Stimulated activated CD4-positive, alpha-beta T cell treated with anti-CD3 and anti-CD28 coated beads, Interleukin-15, amount 100 ng/mL, for 48 hours (primary cell): Measurements from ENCODE around the gene EIF3K.

Source experiments
- DNase-seq, 2 donors: peaks; one replicate each; pipeline ENCODE4 v3.0.0-alpha.2; 2020; ENCODE audit warnings: low read depth in 2 of 2

The EIF3K gene

DNA sequence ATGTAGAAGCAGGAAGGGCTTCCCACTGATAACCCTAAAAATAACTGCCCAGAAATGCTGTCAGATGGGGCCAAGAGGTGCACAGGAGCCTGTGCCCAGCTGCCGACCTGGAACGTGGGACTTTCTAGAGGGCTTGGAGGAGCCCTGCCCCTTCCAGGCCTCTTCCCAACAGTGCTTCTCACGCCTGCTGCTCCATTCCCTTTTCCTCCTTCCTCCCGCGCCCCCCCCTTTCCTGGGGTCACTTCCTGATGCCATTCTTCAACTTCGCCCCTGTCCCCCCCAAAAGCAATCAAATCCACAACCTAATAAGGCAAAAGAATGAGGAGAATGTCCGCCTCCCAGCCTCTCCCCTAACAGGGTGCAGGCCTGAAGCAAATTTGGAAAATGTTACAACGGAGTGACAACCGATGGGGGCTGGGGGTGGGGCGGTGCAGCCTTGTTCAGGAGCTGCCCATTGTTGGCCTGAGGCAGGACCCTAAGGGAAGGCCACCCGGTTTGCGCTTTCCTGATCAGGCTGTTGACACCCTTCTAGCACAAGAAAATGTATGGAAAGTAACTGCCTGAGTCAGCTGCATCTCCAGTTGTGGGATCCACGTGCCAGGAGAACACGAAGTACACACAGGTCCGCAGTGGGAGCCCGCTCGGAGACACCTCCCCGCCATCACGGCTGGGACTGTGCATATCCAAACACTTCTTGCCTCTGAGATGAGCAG lies 47.1 kb downstream of the EIF3K start:
- no peak for DNase-seq

DNA sequence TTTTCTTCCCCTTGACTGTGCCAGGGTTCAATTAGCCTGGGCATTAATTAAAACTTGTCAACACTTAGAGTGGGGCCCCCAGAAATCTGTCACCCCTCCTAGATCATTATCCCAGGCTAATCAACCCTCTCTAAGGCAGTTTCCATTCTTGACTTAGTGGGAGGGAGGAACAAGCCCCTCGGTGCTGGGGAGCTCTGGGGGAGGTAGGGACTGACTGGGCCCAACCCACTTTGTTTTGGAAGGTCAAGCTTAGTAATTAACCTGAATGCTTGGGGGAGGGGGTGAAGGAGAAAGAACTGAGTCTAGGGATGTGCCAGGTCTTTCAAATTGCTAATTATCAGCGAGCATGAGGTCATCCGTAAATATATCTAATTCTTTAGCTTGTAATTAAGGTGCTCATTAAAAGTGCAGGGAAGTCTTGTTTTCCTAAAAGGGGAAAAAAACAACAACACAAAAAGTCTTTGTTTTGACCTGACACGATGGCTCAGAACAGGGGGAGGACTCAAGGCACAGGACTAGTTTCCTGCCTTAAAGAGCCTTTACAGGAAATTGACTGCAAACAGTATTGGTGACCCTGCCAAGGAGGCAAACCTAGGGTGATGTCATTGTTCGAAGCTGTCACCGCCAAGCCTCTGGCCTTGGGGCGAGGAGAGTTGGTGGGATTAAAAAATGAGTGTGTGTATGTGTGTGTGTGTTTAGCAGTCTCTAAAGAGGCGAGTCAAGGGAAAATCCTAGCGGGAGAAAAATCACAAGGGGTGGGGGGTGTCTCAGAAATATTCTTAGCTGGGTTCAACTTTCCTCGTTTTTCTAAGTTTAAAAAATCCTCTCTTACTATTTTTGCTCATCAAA lies 47.9 kb downstream of the EIF3K start:
- no peak for DNase-seq

DNA sequence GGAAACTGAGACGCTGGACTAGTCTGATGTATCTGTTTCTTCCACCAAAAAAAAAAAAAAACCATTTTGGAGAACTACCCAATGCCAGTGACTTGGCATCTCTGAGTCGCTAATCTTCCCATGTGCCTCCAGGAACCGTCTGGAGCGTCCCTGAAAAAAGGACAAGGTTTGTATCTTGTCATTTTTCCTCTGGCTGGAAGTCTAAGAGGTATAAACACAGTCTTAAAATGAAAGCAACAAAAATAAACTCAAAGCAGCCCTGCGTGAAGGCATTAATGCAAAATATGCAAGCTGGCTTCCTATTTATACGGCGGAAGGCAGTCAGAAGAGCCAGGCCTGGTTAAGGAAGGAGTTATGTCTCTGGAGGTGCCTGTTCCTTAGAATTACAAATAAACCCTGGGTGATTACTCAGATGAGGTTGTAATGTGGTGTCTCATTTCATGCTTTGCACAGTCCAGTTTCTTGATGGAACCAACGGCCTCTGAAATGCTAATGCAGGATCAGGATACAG lies 48.7 kb downstream of the EIF3K start:
- no peak for DNase-seq

DNA sequence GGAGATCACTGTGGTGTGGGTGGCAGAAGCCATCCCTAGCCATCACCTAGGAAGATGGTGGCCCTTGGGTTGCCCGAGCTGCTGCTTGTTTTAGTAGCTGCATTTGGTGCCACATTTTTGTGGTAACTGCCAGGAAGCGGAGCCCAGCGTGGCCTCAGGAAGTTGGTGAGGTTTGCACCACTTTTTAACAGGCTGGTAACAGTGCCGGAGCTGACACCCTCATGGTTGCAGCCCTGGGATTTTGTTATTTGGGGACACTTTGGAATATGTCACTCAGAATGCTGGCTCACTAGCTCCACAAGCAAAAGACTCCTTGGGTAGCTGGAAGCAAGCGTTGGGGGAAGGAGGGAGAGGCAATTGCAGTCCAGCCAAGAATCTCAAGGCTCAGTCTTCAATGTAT lies 50.6 kb downstream of the EIF3K start:
- DNase-seq = no peak

DNA sequence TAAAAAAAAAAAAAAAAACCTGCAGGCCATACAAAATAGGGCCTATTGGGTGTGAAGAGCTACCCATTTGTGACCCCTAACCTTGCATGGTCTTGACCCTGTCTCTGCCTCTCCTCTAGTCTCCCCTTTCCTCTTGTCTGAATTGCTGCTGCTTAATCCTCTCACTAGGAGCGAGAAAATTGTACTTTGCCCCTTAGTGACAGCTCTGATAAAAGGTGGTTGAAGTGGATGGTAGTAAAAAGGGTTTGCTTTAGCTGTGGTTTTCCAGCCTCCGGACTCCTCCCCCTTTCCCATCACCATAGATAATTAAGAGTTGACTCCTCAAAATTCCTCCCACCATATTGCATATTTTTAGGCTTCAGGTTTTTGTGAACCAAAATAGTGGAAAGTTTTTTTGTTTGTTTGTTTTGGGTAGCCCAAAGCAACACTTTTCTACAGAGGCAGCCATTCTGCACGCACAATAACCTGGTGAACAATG lies 52.0 kb downstream of the EIF3K start:
- DNase-seq = no peak

DNA sequence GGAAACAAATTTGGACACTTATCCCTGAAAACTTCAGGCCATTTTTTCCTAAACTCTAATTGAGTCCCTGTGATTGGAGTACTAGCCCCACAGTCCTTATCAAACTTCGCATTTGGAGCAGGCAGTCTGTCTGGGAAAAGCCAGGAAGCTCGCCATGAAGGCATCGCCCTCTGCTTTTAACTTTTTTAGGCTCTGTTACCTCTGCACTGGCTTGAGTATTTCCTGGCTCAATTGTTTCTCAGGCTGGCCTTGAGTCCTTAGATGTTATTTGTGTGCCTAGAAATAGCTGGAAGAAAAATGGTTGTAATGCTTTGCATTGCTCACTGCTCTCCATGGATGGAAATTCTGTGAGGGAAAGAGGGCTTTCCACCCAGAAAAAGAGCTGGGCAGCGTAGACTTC lies 52.7 kb downstream of the EIF3K start:
- DNase-seq = no peak

DNA sequence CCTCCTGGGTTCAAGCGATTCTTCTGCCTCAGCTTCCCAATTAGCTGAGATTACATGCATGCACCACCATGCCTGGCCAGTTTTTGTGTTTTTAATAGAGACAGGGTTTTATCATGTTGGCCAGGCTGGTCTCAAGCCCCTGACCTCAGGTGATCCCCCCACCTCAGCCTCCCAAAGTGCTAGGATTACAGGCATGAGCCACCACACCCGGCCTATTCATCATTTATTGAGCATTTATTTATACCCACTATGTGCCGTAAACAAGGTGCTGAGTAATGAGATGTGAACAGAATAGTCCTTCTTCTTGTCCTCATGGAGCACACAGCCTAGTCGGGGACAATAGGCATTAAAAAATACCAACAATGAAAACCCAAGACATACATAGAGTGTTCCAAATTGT lies 54.0 kb downstream of the EIF3K start:
- DNase-seq = no peak

DNA sequence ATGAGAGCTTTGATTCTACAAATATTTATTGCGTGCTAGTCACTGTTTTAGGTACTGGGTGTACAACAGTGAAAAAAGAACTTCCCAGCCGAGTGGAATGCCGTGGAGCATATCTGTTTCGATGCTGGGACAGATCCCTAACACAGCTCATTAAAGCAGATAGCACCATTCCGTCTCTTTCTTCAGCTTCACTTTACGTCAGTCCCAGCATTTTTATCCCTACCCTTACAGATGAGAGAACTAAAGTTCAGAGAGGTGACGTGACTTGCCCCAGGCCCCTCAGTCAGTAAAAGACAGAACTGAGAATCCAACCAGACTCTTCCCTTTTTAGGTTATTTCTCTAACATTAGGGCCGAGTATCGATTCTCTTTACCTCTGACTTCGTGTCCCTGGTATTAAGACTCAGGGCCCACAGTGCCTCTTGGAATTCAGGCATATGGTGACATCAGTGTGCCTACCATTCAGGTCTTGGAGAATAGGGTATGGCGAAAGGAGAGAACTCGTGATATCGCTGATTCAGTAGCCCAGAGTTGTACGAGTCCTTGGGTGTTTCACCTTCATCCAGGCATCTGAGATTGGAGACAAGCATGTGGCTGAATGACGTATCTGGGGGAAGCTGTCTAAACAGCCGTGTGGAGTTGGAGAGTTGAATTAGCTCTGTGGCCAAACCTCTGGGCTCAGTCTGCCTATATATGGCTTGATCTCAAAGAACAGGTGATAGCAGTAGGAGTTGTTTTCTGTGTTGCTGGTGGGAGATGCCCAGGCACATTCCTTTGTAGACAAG lies 55.6 kb downstream of the EIF3K start:
- DNase-seq = no peak

DNA sequence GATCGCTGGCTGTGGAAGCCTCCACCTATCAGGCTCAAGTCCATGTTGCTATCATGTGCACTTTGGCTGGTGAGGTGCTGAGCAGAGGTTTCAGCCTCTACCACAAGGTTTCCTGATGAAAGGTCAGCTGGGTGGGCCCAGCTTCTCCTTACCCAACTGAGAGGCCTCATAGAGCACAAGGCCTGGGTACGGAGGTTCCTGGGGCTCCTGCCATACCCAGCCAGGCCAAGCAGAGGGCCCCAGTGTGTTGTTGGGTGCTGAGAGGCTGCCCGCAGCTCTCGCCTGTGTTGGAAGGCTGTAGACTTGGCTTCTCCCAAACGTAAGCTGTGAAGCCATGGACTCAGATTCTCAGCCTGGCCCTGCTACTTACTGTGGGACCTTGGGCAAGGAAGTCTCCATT lies 56.6 kb downstream of the EIF3K start:
- no peak for DNase-seq

DNA sequence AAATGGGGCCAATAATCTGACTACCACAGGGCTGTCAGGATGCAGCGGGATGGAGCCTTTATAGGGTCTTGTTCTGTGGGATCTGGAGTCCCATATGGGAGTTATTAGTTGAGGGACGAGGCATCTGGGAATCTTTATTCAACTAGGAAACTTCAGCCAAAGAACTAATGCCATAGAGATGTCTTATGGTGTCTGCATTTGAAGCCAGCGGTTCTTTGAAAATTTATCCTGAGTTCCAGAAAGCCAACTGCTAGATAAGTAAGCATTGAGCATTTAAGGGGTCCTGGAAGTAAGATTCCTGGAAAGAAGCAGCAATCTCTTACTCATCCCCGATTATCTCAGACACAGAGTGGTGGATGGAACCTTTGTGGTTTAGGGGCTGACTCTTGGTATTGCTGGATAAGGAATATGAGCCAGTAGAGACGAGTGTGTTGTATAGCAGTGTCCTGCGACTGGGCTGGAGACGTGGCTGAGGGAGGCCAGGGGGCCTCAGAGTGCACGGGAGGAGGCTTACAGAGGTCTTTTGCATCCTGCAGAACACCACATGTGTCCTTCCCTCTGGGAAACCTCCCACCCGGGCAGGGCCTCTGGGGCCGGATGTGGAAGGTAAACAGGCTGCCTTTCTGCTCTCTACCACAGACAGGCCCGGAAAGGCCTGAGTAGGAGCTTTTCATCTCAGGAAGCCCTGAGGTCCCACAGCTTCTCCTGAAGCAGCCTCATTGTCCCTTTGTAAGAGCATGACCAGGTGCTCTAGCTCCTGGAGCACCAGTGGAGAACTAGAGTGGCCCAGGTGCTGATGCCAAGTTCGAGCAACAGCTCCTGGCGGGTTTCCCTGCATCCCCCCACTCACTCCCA lies 57.3 kb downstream of the EIF3K start:
- no peak for DNase-seq

DNA sequence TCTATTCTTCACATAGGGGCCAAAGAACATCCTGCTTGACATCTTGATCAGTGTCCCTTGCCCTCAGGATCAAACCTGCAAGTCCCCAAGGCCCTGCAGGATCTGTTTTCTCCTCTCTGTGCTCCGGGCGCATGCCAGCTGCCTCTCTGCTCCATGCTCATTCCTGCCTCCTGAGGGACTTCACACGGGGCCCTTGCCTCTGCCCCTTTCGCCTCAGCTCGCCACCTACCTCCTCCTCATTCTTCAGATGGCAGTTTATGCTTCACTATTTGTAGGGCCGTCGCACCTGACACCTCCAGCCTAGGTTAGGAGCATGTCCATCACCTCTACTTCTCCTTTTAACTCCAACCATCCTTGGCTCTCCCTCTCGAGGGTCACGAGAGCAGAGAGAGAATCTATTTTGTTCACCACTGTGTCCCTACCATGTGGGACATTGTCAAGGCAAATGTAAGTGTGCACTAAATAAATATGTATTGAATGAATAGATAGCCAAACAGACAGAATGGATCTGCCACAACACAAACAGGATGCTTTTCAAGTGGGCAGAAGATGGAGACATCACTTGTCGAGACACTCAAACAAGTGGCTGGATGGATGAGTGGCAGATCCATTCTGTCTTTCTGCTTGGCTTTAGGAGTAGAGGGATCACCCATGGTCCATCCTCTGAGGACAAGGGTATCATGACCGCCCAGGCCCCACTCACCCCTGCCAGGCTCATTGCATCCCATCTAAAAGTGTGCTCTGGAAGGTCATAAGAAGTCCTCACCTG lies 58.1 kb downstream of the EIF3K start:
- DNase-seq = no peak

DNA sequence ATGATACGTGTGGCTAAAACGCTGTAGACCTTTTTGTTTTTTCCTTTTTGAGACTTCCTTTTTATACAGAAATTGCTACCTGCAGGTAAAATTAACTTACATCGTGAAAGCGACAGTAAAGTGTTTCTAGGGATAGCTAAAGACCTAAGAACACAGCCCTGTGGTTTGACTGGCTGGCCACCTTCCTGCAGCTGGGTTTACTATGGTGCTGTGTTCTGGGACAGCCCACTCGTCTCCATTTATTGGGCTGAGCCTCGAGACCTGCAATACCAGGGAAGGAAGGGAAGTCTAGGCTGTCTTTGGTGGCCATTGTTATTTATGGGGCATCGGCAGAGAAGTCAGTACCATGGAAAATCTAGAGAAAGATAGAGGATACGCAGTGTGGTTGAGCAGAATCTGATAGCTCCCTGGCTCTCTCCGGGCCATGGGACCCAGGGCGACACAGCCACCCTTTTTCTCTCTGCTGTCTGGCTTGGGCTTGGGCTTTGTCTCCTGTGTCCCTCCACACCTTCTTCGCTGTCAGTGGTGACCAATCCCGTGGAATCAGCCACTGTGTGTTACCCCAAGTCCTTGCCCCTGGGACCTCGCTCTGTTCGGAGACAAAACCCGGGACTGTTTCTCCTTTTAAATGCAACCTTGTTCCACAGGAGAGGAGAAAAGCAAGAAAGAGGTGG lies 59.4 kb downstream of the EIF3K start:
- no peak for DNase-seq

DNA sequence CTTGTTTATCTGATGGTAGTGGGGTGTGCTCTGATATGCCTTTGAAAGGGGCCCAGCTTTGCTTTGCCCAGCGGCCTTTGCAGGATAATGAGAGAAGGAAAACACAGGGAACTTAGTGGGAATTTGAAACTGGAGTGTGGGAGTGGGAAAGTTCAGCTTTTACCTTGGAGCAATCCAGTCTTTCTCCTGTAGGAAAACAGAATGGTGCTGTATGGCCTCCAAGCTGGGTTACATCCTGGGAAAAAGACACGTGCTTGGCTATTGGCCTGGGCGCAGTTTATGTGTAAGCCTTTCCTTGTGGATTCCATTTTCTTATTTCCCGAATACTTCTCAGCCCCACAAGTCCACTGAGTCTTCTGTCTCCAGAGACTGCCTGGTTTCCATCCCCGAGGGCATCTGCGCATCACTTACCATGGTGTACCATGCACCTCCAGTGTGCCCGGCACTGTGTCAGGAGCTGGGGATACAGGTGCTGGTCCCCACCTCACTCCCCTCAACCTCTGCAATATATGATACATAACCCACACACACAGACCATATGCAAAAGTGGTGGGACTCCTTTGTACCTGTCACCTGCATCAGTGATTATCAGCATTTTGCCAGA lies 60.0 kb downstream of the EIF3K start:
- DNase-seq = no peak

DNA sequence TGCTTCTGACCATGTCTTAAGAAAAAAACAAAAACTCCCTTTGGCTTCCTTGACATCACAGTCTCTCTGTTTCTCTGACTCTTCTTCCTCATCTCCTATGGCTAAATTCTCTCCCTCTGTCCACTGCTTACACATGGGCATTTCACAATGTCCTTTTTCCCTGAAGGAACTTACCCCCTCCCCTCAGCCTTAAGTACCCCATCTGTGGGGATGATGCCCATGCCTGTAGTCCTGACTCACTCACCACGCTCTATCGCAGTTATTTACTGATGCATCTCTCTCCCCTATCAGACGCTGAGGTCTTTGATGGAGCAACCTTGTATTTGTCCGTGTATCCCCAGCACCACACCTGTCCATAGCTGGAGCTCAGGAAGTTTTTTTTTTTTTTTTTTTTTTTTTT lies 60.9 kb downstream of the EIF3K start:
- no peak for DNase-seq

DNA sequence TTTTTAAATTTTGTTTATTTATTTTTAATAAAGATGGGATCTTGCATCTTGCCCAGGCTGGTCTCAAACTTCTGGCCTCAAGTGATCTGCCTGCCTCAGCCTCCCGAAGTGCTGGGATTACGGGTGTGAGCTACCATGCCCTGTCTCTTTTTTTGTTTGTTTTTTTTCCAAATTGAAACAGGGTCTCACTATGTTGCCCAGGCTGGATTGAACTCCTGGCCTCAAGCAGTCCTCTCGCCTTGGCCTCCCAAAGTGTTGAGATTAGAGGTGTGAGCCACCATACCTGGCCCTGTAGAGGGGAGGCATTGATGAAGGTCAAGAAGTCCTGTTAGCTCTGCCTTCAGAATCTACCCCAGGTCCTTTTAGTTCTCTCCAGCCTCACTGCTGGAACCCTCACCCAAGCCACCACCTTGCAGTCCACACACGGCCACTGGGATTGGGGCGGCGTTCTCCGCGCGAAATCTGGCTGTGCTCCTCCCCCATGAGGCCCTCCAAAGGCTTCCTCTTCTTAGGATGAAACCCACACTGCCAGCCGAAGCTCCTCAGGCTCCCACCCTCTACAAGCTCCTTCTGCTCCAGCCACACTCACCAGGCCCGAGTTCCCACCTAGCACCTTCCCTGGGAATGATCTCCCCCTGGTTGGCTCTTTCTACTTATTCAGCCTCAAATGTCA lies 63.3 kb downstream of the EIF3K start:
- DNase-seq = no peak

DNA sequence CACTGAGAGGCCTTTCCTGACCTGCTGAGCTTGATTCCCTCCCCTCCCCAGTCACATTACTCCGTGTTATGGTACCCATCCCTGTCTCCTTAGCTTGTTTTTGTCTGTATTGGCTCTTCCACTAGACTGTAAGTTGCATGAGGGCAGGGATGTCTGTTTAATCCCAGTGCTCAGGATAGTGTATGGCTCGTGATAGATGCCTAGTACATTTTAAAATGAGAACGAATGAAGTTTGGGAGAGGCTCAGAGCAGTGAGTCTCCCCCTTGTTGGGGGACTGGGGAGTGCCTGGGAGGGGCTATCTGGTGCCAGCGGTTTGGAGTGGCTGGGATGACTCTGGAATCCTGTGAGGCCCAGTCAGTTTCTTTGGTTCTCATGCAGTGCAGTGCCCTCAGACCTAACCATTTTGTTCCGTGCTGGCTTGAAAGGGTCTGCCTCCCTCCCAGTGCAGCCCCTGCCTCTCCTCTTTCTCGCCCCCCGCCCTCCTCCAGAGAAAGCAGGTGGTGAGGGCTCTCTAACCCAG lies 63.9 kb downstream of the EIF3K start:
- no peak for DNase-seq

DNA sequence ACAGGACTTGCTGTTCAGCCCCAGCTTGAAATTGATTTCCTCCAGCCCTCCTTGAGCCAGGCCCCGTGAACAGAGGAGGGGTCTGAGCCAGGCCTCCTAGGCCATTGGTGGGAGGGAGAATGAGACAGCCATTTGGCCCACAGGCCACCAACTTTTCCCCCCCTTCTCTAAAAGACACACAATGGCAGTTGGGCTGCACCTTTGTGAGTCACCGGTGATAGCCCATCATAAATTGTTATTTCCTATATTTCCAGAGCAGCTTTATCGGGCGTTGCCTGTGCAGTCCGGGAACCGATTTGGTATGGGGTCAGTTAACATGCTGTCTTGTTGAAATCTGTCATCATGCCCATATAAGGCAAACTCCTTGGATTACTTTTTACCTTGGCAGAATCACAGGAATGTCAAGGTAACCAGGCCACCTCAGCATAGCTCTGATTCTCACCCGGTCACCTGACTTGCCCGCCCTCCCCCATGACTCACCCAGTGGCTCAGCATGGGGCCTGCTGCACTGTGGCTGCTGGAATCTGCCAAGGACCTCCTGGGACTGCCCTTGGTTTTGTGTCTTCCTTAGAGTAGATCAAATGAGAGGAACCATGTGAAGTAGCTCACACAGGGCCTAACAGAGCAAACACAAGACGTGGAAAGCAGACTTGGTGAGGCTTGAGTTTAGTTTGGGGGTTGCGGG lies 64.5 kb downstream of the EIF3K start:
- peak in 1 of 2 donors; percentile 53 for DNase-seq
